Hepatocyte (in vitro differentiated cells): ENCODE measurements around the gene TOP1. TPM values are rescaled to one million over a fixed set of nuclear protein-coding genes. Genes with fewer than 3 reads are reported as not detected.

ENCODE experiments used
- DNase-seq: peaks from one replicate; pipeline ENCODE4 v3.0.0-alpha.2; 2016; ENCODE audit warnings: low spot score
- H2AFZ ChIP-seq: fragments of 200-600 bp; sonication (generic); 2 replicates; pipeline ENCODE4 v1.6.0; 2016; ENCODE audit warnings: antibody characterized with exemption, mild to moderate bottlenecking
- H3K27ac ChIP-seq: fragments of 200-600 bp; sonication (generic); 2 replicates; pipeline ENCODE4 v1.5.1; 2016; ENCODE audit warnings: mild to moderate bottlenecking
- H3K27me3 ChIP-seq: fragments of 200-600 bp; sonication (generic); 2 replicates; pipeline ENCODE4 v1.6.1; 2016
- H3K36me3 ChIP-seq: fragments of 200-600 bp; sonication (generic); replicated peaks from 2 replicates; pipeline ENCODE4 v1.5.1; 2016; ENCODE audit warnings: low read depth; ENCODE audit not compliant: insufficient read depth
- H3K4me1 ChIP-seq: fragments of 200-600 bp; sonication (generic); 2 replicates; pipeline ENCODE4 v1.5.1; 2016; ENCODE audit warnings: mild to moderate bottlenecking, moderate library complexity; ENCODE audit not compliant: insufficient read depth
- H3K4me2 ChIP-seq: fragments of 200-600 bp; sonication (generic); 2 replicates; pipeline ENCODE4 v1.6.0; 2016
- H3K4me3 ChIP-seq: fragments of 200-600 bp; sonication (generic); 2 replicates; pipeline ENCODE4 v1.5.1; 2016; ENCODE audit warnings: mild to moderate bottlenecking
- H3K79me2 ChIP-seq: fragments of 200-600 bp; sonication (generic); 2 replicates; pipeline ENCODE4 v1.6.0; 2017; ENCODE audit warnings: mild to moderate bottlenecking
- H3K9me2 ChIP-seq: fragments of 200-600 bp; sonication (generic); replicated peaks from 2 replicates; pipeline ENCODE4 v1.6.0; 2017; ENCODE audit warnings: mild to moderate bottlenecking; ENCODE audit not compliant: insufficient read depth
- H3K9me3 ChIP-seq: fragments of 200-600 bp; sonication (generic); 2 replicates; pipeline ENCODE4 v1.5.1; 2016; ENCODE audit warnings: low read depth, mild to moderate bottlenecking
- H4K20me1 ChIP-seq: fragments of 200-600 bp; sonication (generic); 2 replicates; pipeline ENCODE4 v1.6.0; 2016; ENCODE audit warnings: mild to moderate bottlenecking; ENCODE audit not compliant: insufficient read depth, poor library complexity, severe bottlenecking
- EZH2 ChIP-seq: fragments of 200-600 bp; sonication (generic); IDR thresholded peaks from 2 replicates; pipeline ENCODE4 v1.6.1; 2016; ENCODE audit warnings: antibody characterized with exemption, mild to moderate bottlenecking, borderline replicate concordance
- EZH2phosphoT487 ChIP-seq: fragments of 200-600 bp; sonication (generic); IDR thresholded peaks from one replicate; pipeline ENCODE4 v1.6.1; 2018; ENCODE audit warnings: antibody characterized with exemption, mild to moderate bottlenecking, low read depth, moderate library complexity; ENCODE audit not compliant: unreplicated experiment, severe bottlenecking
- WGBS: methylation state at CpG from one replicate; pipeline ENCODE4 v1.1.6; 2016; ENCODE audit warnings: low lambda C conversion rate; ENCODE audit errors: missing lambda C conversion rate; 5-methylcytosine and 5-hydroxymethylcytosine counted together
- polyA plus RNA-seq: library from polyadenylated mRNA; unstranded; fragments of >200 nt; fragmentation: Nextera tagmentation; extraction: Ambion mirVana; gene quantifications from 2 replicates; pipeline ENCODE4 v1.2.1, GENCODE V29; 2016
- total RNA-seq: library from RNA; depleted of rRNA; stranded (reverse); fragments of >200 nt; gene quantifications from 2 replicates; pipeline ENCODE4 v1.2.3, GENCODE V29; 2014
- TF ChIP-seq, protein P1 (sequence below): fragments of 200-600 bp; sonication (generic); IDR thresholded peaks from 2 replicates; pipeline ENCODE4 v1.5.1; 2016; ENCODE audit warnings: antibody characterized with exemption, mild to moderate bottlenecking; ENCODE audit not compliant: poor library complexity

Gene TOP1
- total and polyA plus RNA-seq, 2 experiments from 2014 or later: 28.3 to 38.2 TPM

DNA sequence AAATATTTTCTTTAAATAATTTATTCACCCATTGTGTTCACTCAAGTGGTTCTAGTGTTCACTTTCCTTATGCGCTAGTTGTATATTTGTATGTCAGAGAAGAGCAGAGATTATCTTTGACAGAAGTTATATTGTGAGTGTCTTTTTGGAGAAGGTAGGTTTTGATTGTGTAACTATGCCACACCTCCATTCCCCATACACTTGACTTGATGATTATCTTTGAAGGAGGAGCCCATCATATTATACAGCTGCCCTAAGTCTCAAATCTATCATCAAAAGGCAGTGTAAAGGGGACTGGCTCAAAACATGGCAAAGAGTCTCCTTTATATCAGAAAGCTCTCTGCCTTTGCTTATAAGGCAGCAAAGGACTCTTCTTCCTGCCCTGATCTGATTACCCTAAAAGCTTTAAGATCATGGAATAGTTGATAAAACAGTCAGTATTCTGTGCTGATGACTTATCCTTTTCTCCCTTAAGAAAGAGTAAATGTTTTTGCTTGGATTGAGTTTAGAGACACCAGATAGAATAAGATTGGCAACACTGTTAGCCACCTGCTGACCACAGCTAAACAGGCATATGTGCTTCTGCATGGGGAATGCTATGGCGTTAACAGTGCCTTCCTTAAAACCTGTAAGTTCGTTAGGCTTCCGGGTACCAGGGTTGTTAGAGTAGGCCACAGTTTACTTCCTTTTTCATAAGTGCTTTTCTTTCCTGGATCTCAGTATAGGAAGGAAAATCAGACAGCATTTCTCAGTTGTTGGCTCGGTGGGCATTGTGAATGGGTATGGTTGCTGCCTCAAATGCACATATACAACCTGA lies 22.6 kb downstream of the TOP1 start:
- peaks cover 73% of the 10 kb centered on the region for H3K4me1 ChIP-seq
- peak overlapping the region; percentile 12 for H3K27ac ChIP-seq
- H4K20me1 ChIP-seq: peaks cover 100% of the 10 kb centered on the region
- no peaks in the 10 kb centered on the region for H3K9me2 ChIP-seq
- no peaks in the 10 kb centered on the region for H3K36me3 ChIP-seq
- TF ChIP-seq EZH2phosphoT487 (no peak), EZH2 (no peak)
- TF ChIP-seq, protein P1, sequence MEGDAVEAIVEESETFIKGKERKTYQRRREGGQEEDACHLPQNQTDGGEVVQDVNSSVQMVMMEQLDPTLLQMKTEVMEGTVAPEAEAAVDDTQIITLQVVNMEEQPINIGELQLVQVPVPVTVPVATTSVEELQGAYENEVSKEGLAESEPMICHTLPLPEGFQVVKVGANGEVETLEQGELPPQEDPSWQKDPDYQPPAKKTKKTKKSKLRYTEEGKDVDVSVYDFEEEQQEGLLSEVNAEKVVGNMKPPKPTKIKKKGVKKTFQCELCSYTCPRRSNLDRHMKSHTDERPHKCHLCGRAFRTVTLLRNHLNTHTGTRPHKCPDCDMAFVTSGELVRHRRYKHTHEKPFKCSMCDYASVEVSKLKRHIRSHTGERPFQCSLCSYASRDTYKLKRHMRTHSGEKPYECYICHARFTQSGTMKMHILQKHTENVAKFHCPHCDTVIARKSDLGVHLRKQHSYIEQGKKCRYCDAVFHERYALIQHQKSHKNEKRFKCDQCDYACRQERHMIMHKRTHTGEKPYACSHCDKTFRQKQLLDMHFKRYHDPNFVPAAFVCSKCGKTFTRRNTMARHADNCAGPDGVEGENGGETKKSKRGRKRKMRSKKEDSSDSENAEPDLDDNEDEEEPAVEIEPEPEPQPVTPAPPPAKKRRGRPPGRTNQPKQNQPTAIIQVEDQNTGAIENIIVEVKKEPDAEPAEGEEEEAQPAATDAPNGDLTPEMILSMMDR: no peak
- H3K27me3 ChIP-seq: no peaks in the 10 kb centered on the region
- no peak overlapping the region for H3K4me3 ChIP-seq
- H2AFZ ChIP-seq: no peak overlapping the region
- no peak overlapping the region for H3K4me2 ChIP-seq
- no peak for DNase-seq
- no peaks in the 10 kb centered on the region for H3K9me3 ChIP-seq
- H3K79me2 ChIP-seq: peaks cover 100% of the 10 kb centered on the region
- WGBS: 86% methylated on average over 5 of the region's 5 CpGs

DNA sequence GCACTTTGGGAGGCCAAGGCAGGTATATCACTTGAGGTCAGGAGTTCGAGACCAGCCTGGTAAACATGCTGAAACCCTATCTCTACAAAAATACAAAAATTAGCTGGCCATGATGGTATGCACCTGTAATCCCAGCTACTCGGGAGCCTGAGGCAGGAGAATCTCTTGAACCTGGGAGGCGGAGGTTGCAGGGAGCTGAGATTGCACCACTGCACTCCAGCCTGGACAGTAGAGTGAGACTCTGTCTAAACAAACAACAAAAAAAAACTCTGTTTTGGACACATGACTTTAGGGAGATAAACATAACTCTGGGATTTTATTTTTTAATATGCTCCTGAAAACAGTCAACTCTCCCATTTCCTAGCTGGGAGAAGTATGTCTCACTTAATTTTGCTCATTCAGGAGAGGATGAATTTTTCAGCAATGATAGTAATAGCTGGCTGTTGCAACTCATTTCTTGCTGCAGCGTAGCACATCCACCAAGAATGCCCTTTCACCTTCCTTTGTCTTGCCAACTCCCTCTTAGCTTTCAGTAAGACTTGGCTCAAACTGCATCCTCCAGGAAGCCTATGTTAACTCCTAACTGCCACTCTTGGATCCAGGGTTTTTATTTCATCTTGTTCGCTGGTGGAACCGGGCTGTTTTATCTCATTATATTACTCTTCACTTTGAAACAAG lies 24.3 kb downstream of the TOP1 start:
- no peaks in the 10 kb centered on the region for H3K9me2 ChIP-seq
- H3K27ac ChIP-seq: no peak overlapping the region
- no peak overlapping the region for H2AFZ ChIP-seq
- no peaks in the 10 kb centered on the region for H3K9me3 ChIP-seq
- peaks cover 100% of the 10 kb centered on the region for H4K20me1 ChIP-seq
- no peak for TF ChIP-seq EZH2
- TF ChIP-seq, protein P1: no peak
- TF ChIP-seq EZH2phosphoT487: no peak
- no peak overlapping the region for H3K4me2 ChIP-seq
- peaks cover 100% of the 10 kb centered on the region for H3K79me2 ChIP-seq
- DNase-seq: no peak
- no peaks in the 10 kb centered on the region for H3K36me3 ChIP-seq
- H3K27me3 ChIP-seq: no peaks in the 10 kb centered on the region
- peaks cover 62% of the 10 kb centered on the region for H3K4me1 ChIP-seq
- H3K4me3 ChIP-seq: no peak overlapping the region
- WGBS: 87% methylated on average over 6 of the region's 6 CpGs

DNA sequence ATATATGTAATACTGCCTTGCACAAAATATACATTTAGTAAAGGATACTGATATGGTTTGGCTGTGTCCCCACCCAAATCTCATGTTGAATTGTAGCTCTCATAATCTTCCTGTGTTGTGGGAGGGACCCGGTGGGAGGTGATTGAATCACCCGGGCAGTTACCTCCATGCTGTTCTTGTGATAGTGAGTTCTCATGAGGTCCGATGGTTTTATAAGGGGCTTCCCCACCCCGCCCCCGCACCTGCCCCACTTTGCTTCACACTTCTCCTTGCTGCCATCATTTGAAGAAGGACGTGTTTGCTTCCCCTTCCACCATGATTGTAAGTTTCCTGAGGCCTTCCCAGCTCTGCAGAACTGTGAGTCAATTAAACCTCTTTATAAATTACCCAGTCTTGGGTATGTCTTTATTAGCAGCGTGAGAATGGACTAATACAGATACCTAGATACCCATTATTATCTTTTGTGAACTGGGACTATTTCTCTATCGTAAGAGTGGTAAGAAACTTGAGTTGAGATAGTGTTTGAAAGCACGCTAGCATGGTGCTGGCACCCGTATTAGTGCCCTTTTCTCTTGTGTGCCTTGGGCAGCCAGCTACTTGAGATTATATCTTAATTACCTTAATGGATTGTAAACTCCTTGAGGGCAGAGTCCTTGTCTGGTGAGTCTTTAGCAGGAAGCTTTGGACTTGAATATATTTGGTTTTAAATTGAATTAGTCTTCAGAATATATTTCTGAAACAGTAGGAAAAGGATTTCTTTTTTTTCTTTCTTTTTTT lies 25.6 kb downstream of the TOP1 start:
- Histone ChIP-seq H3K9me2 (no peaks in the 10 kb centered on the region), H4K20me1 (peaks cover 99% of the 10 kb centered on the region), H3K27ac (no peak overlapping the region), H3K4me3 (no peak overlapping the region), H3K27me3 (no peaks in the 10 kb centered on the region), H3K79me2 (peaks cover 100% of the 10 kb centered on the region), H3K36me3 (no peaks in the 10 kb centered on the region), H3K9me3 (no peaks in the 10 kb centered on the region), H2AFZ (no peak overlapping the region), H3K4me2 (no peak overlapping the region), H3K4me1 (peaks cover 52% of the 10 kb centered on the region)
- WGBS: 91% methylated on average over 10 of the region's 10 CpGs
- TF ChIP-seq, protein P1: no peak
- TF ChIP-seq EZH2phosphoT487 (no peak), EZH2 (no peak)
- no peak for DNase-seq
